Psoas muscle (tissue), 8 donors: ENCODE results near the gene CCDC6. TPM values are rescaled to one million over a fixed set of nuclear protein-coding genes. Genes with fewer than 3 reads are reported as not detected.
A peak's percentile ranks its signal among the peaks of the same experiment; 100 is the strongest.

ENCODE experiments used
- ATAC-seq, 4 donors: fragments of 200-7000 bp; cut with Tn5 transposase; one replicate each; pipeline ENCODE4 v1.9.1; 2020; ENCODE audit warnings: moderate library complexity in 3 of 4, mild to moderate bottlenecking in 2 of 4
- DNase-seq, 2 donors: peaks; one replicate each; pipeline ENCODE4 v3.0.0-alpha.2; 2020
- H3K27ac ChIP-seq: fragments of 200-600 bp; one replicate; pipeline ENCODE4 v1.8.0; 2022
- H3K27me3 ChIP-seq, 3 donors: fragments of 200-600 bp in 1 of 3; one replicate each; pipeline versions ENCODE4 v1.6.1 to v1.8.0; 2013 to 2022; ENCODE audit warnings: low read length in 2 of 3, mild to moderate bottlenecking in 2 of 3, moderate library complexity in 1 of 3; ENCODE audit not compliant: insufficient read depth in 3 of 3
- H3K36me3 ChIP-seq, 2 donors: fragments of 200-600 bp in 1 of 2; one replicate each; pipeline versions ENCODE4 v1.6.1 to v1.8.0; 2013 to 2022; ENCODE audit warnings: low read depth in 1 of 2, mild to moderate bottlenecking in 1 of 2, moderate library complexity in 1 of 2; ENCODE audit not compliant: insufficient read depth in 1 of 2
- H3K4me1 ChIP-seq: fragments of 200-600 bp; one replicate; pipeline ENCODE4 v1.8.0; 2022
- H3K4me3 ChIP-seq: fragments of 200-600 bp; one replicate; pipeline ENCODE4 v1.8.0; 2022; ENCODE audit warnings: mild to moderate bottlenecking
- H3K9me3 ChIP-seq: fragments of 200-600 bp; one replicate; pipeline ENCODE4 v1.8.0; 2022
- CTCF ChIP-seq: fragments of 200-600 bp; IDR thresholded peaks from one replicate; pipeline ENCODE4 v1.8.0; 2022; ENCODE audit warnings: antibody characterized with exemption
- WGBS, 3 donors: extraction: QIAGEN DNeasy Blood & Tissue Kit; methylation state at CpG; one replicate each; pipeline versions ENCODE4 v1.1.6 to v1.1.7; 2013; 5-methylcytosine and 5-hydroxymethylcytosine counted together
- intact Hi-C, 2 donors: fragments of 100-400 bp; cut with DNase I; formaldehyde crosslinking; loops; one replicate each; pipeline versions ENCODE4 v1.11.0 to v1.14.2; 2022
- polyA plus RNA-seq, 3 donors: library from polyadenylated mRNA; stranded (reverse); fragments of 200-250 nt; gene quantifications; one replicate each; pipeline ENCODE4 v1.2.3, GENCODE V29; 2013
- total RNA-seq, 4 donors: library from RNA; stranded (reverse); fragmentation: NEBNext Ultra II Directional in 2 of 4; extraction: Animal tissue kit (Norgen Biotek cat#: 25700) in 2 of 4; gene quantifications; one replicate each; pipeline versions ENCODE4 v1.2.1 to v1.2.4, GENCODE V29; 2021 to 2023
- donor health status: healthy with polysubstance abuse.
- donor health status: DM: no; HTN: no; CAD: no; lungs with moderate emphysema.
- donor health status: Bipolar disorder and iron deficiency.
- donor health status: healthy.
- donor health status: DM: yes; HTN: yes; CAD: no.
- donor health status: DM: no; HTN: no; CAD: no.
- donor health status: DM: no; HTN: no; CAD: no.
- donor health status: DM: yes; HTN: yes; CAD: no.

The CCDC6 gene
- total and polyA plus RNA-seq, 7 donors: 9.2 to 40.1 (median 16.2) TPM

DNA sequence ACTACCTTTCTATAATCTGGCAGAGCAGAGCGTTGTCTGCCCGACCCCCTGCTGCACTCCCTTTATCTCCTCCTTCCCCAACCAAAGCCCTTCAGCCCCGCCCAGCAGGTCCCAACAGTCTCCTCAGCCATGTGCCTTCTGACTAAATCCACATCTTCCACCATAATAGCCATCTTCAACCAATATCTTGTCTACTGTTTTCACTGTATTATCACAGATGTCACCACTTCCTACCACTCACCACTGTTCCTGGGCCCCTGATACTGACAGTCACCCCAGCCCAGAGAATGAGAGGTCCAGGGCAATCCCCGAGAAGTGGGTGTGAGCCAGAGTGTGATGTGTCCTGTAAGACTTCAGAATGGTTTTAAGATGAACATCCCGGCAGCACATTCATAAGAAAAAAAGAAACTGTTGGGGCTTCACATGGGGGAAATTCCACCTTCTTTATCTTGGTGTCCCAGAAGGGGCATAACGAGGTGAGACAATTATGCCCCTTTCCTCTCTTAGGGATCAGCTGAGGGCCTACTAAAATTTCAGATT lies 25.3 kb downstream of the CCDC6 start:
- H3K27me3 ChIP-seq: no peaks in the 10 kb centered on the region
- H3K36me3 ChIP-seq: no peaks in the 10 kb centered on the region
- intact Hi-C loops: no loop called here
- no peak for ATAC-seq
- DNase-seq: no peak
- no peak overlapping the region for H3K4me3 ChIP-seq
- WGBS, 3 donors: 77 to 86% (median 78%) methylated on average over 6 of the region's 6 CpGs
- no peak overlapping the region for H3K27ac ChIP-seq
- peaks cover 41% of the 10 kb centered on the region for H3K4me1 ChIP-seq
- H3K9me3 ChIP-seq: no peaks in the 10 kb centered on the region
- no peak for TF ChIP-seq CTCF

- 77 to 95% (median 89%) methylated on average over 6 of the region's 6 CpGs for WGBS, 3 donors
- no peak for DNase-seq
- intact Hi-C loops: no loop called here
- no peaks in the 10 kb centered on the region for H3K9me3 ChIP-seq
- H3K27ac ChIP-seq: no peak overlapping the region
- ATAC-seq: no peak
- no peaks in the 10 kb centered on the region for H3K27me3 ChIP-seq
- peaks cover 37% of the 10 kb centered on the region for H3K4me1 ChIP-seq
- TF ChIP-seq CTCF: no peak
- no peak overlapping the region for H3K4me3 ChIP-seq
- no peaks in the 10 kb centered on the region for H3K36me3 ChIP-seq
Observed at GRCh38 chr10:59880019-59880717, 26.2 kb downstream of the CCDC6 start.

DNA sequence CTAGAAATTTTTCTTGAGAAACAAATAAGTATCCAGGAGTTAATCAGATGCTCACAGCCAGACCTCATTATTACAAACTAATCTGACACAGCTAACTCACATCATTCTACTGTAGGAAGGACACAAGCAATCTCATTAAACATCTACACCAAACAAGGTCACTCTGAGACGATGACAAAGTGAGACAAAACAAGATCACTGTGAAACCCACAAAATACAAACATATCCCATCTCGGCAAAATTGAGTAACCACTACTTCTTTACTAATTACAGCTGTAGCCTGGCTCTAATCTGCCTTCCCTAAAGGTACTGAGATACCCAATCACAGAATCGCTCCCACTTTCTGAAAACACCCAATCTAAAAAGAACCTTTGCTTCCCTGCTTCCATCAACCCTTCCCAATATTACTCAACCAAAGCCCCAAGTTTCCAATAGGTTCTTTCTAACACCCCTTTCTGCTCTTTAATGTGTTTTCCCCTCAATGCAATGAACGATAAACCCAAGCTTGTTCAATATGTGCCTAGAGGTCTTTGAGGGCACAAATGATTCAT lies 26.9 kb downstream of the CCDC6 start:
- Histone ChIP-seq H3K27me3 (no peaks in the 10 kb centered on the region), H3K9me3 (no peaks in the 10 kb centered on the region)
- 82 to 96% (median 85%) methylated on average over 4 of the region's 4 CpGs for WGBS, 3 donors

GRCh38 chr10:59878915-59879314 lies 27.4 kb downstream of the CCDC6 start:
- Histone ChIP-seq H3K4me3 (no peak overlapping the region), H3K36me3 (no peaks in the 10 kb centered on the region), H3K4me1 (peaks cover 42% of the 10 kb centered on the region), H3K9me3 (no peaks in the 10 kb centered on the region), H3K27ac (peak overlapping the region; percentile 31), H3K27me3 (no peaks in the 10 kb centered on the region)
- intact Hi-C loops: no loop called here
- no peak for TF ChIP-seq CTCF
- whole genome bisulfite sequencing, 3 donors: 80 to 96% (median 95%) methylated on average over 2 of the region's 2 CpGs
- DNase-seq: no peak
- ATAC-seq: peak in 2 of 4 donors; percentile 26 to 43

More for the DNA sequence above, 26.9 kb downstream of the CCDC6 start:
- H3K36me3 ChIP-seq: no peaks in the 10 kb centered on the region
- intact Hi-C loops: no loop called here
- no peak for TF ChIP-seq CTCF
- ATAC-seq: no peak
- peaks cover 37% of the 10 kb centered on the region for H3K4me1 ChIP-seq
- no peak for DNase-seq
- no peak overlapping the region for H3K4me3 ChIP-seq
- peak overlapping the region; percentile 31 for H3K27ac ChIP-seq
